NCI-H2081 treated with DMSO at 0.1 percent for 48 hours (cell line): Measurements from ENCODE around the gene KAT6B.
"Not testable (repeated sequence)": the region's sequence is repeated elsewhere in the genome, so short reads cannot be mapped to it uniquely, and the experiment has no call there.

Source experiments
- DNase-seq: peaks from one replicate; lab custom pipeline; 2025; lab: John Stamatoyannopoulos, UW

Gene KAT6B

DNA sequence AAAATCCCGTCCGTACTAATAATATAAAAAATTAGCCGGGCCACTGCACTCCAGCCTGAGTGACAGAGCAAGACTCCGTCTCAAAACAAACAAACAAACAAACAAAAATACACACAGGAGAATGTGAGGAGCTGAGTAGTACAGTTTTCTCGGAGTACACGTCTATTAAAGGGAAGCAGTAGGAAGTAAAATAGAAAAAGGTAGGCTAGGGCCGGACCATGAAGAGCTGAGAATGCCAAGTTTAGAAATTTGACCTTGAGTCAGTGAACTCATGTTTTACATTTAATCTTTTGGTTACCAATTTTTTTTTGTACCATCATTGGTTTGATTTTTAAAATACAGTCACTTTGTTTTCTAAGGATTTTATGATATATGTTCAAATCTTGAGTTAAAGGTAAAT lies 64.1 kb downstream of the KAT6B start:
- DNase-seq = no peak

DNA sequence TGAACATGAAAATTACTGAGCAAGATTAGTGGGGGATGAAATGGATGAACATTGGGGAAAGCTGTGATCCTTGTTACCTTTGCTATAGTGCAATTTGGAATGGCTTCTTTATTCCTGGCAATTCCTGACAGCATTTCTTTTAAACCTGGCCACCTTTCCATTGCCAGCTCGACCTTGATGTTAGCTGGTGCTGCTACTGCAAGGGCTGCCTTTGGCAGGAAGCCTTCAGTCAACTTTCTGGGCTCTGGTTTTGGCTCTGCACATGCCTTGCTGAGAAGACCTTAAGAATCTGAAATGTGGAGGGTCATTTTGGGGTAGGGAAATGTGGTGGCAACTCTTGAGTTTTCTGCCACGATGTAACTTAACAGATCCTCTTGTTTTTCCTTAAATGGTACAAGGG lies 64.7 kb downstream of the KAT6B start:
- no peak for DNase-seq

DNA sequence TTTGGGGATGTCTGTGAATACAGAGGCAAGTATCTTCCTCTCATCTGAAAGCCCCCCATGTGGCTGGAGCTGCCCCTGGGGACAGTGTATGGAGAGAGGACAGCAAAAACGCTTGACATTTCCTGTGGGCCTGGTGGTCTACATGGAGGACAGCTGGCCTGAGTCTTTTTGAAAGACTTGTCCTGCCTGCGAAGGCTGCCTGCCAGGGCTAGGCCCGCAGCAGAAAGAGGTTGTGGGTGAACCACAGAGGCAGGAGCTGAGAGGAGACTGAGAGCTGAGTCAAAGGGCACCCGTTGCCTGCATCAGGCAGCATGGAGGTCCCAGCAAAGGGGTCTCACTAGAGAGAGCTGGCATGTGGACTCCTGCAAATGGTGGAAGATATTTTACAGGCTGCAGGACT lies 66.4 kb downstream of the KAT6B start:
- no peak for DNase-seq

GRCh38 chr10:74893329-74893728 lies 66.9 kb downstream of the KAT6B start:
- DNase-seq = not testable (repeated sequence)

DNA sequence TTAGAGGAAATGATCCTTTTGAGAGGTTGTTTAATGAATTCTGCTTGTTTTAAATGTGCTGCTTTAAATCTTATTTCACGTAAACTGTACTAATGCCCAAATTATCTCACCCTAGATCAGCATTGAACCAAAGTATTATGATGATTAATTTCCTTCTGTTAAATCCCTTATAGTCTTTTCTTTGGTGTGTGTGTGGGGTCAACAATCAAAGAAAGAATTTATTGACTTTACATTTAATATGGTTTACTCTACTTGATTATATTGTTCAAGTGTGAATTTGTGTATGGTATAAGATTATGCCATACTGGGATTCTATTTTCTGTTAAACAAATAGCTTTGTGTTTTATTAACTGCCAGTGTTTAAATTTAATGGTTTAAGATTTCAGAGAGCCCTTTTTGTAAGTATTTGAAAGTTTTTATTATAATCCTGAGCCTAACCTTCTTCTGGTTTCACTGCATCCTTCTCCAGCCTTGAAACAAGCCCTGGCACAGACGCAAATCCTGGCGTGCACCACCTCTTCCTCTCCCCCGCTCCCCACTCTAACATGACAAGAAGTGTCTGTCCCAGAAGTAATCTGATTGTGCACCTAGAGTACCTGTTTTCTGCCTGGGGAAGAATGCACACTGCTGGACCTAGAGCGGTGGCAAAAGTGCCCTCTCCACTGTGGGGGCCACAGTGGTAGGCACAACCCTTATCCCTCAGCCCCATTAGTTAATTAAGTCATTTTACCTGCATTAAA lies 70.6 kb downstream of the KAT6B start:
- no peak for DNase-seq

DNA sequence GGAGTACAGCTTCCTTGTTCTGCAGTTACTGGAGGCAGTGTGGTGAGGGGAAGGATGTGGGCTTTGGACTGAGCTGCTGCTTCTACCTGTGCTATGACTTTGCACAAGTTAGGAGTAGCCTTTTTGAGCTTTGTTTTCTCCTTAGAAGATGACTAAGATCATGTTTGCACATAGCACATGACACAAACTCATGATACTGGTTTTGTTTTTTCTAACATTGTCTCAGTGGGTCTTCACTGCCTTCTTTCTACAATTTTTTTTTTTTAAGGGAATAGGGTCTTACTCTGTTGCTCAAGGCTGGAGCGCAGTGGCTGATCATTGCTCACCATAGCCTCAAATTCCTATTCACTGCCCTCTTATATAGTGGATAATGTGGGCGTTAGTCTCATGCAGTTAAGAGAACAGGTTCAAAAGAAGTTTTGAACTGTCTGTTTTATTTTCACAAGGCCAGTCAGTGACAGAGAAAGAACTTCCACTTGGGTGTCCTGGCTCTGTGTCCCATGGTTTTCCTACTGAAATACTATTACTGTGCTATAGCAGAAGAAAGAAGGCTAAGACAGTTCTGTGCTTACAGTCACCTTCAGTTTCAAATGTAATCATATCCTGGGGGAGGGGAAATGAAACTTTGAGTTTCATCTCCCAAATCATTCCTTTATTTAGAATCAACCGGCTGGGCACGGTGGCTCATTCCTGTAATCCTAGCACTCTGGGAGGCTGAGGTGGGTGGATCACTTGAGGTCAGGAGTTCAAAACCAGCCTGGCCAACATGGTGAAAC lies 72.0 kb downstream of the KAT6B start:
- no peak for DNase-seq

DNA sequence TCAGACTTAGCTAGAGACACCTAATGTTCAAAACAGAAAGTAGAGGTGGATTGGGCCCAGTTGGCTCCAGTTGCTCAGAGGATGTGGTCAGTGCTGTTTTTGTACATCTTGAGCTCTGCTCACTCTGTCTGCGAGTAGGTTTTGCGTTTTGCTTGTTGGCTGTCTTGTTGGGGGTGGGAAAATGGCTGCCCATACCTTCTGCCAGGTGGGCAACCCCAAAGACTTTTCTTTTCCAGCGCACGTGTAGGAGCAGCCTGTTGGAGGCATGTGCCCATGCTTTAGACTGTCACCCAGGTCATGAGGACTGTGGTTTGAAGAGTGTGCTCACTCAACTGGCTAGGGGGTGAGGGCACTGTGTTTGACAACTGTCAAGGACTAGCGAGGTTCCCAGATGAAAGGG lies 73.9 kb downstream of the KAT6B start:
- DNase-seq = no peak

GRCh38 chr10:74901301-74901700 lies 74.9 kb downstream of the KAT6B start:
- DNase-seq = no peak

DNA sequence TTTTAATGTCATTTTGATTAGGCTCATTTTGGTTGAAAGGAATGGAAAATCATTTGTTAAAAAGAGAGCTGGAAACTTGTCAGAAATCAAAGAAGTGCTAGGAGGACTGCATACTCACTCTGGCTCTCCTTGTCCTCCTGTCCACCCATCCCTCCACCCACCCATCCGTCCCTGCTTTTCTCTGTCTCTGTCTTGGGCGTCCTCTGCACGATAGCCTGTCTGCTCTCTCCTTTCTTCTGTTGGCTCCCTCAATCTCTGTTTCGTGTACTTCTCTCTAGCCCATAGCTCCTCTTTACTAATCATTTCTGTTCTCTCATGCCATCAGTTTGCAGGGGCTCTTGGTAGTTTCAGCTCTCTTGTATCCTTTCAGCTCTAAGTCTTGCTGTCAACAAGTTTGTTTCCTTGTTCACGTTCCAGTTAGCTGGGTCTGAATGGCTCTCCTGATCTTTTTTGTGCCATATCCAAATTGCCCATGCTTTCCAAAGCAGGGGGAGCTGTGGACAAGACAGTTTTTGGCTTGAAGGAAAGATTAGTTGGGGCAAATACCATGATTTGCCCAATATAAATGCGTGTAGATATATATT lies 75.6 kb downstream of the KAT6B start:
- DNase-seq = no peak

DNA sequence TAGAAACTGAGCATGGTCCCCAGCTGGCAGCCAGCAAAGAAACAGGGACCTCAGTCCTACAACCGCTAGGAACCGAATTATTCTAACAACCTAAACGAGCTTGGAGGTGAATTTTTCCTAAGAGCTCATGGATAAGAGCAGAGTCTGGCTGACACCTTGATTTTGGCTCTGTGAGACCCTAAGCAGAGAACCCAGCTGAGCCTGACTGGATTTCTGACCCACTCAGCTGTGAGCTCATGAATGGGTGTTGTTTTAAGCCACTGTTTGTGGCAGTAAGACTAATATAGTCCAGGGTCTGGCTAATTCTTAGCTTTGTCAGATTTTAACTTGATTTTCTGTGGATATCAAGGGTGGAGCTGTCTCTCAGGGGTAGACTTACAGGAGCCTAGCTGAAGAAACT lies 77.1 kb downstream of the KAT6B start:
- DNase-seq = no peak

GRCh38 chr10:74906611-74907198 lies 80.3 kb downstream of the KAT6B start:
- DNase-seq = no peak

GRCh38 chr10:74909670-74910069 lies 83.3 kb downstream of the KAT6B start:
- no peak for DNase-seq

GRCh38 chr10:74910241-74910975 lies 84.0 kb downstream of the KAT6B start:
- DNase-seq = no peak

DNA sequence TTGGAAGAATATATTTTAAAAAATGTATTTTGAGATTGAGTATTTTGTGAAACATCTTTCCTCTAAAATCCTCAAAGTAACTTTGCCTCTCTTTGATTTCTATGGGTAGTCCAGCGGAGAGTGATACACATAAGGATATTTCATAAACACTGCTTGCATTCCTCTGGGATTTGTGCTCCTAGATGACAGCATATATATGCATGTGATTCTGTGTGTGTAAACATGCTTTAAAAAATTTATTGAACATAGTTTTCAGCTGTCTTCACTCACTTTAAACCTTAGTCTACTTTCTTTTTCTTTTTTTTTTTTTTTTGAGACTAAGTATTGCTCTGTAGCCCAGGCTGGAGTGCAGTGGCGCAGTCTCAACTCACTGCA lies 84.6 kb downstream of the KAT6B start:
- DNase-seq = no peak

- DNase-seq = no peak
Observed at GRCh38 chr10:74912182-74912581, 85.8 kb downstream of the KAT6B start.

GRCh38 chr10:74912682-74913081 lies 86.3 kb downstream of the KAT6B start:
- no peak for DNase-seq

DNA sequence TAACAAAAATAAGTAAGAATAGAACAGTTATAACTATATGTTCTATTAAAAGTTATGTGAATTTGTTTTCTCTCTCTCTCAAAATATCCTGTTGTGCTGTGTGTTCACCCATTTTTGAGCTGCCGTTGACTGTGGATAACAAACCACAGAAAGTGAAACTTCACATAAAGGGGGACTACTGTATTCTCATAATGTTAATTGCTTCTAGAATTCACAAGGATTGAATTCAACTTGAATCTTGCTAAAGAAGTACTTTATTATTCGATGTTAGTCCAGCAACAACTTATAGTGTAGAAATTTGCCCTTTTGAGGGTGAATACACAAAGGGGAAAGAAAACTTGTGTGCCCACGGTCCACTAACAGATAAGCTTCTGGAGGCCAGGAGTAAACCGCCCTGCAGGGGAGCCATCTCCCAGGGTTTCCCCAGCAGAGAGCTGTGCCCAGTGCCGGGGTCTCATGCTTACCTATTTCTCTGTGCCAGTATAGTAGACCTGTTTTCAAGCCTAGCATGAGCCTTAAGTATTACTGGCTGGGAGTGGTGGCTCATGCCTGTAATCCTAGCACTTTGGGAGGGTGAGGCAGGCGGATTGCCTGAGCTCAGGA lies 87.1 kb downstream of the KAT6B start:
- DNase-seq = no peak

DNA sequence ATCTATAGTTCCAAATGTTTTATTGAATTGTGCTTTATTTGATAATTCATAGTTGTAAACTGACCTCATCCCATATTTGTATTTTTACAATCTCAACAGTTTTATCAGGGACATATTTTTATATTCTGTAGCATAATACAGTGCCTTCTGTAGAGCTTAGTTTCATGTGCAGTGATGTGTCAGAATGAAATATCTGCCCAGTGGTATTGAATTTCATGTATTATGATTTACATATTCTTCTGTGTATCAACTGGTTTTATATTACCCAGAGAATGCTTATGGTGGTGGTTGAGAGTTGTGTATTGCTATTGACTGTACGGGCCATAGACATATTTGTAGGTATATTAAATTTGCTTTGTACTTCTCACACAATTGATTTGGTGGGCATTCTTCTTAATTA lies 89.9 kb downstream of the KAT6B start:
- DNase-seq = no peak

DNA sequence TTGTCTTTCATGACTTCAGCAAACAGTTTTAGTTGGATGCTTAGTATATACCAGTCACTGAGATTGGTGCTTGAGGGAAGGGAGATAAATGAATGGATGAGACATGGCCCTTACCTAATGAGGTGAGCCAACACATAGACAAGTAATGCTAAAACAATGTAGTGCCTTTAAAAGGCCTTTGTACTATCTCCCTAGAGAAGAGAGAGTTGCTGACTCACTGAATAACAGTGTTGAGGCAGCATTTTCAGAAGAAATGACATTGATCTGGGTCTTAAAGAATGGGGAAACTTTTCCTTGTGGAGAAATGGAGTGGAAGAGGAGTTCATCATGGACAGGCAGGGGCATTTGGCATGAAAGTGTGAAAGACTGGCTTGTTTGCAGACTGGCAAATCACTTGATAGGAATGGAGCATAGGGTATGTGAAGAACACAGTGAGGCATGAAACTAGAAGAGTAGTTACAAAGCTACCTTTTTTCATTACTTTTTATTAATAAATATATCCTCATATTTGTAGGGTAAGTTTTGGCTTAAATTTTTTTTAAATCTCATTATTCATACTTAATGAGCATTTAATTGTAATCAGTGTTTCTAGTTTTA lies 91.2 kb downstream of the KAT6B start:
- DNase-seq = no peak

- no peak for DNase-seq
Observed at GRCh38 chr10:74919671-74920070, 93.3 kb downstream of the KAT6B start.

- DNase-seq = not testable (repeated sequence)
Observed at GRCh38 chr10:74921070-74921469, 94.7 kb downstream of the KAT6B start.
